HG03060 (cell line): ENCODE measurements around the gene PHC3.
A peak's percentile ranks its signal among the peaks of the same experiment; 100 is the strongest.

Experiments used
- ATAC-seq: cut with Tn5 transposase; IDR thresholded peaks from one replicate; pipeline ENCODE4 v1.9.1; 2021; ENCODE audit warnings: low read depth, moderate number of reproducible peaks; ENCODE audit not compliant: unreplicated experiment

The PHC3 gene

DNA sequence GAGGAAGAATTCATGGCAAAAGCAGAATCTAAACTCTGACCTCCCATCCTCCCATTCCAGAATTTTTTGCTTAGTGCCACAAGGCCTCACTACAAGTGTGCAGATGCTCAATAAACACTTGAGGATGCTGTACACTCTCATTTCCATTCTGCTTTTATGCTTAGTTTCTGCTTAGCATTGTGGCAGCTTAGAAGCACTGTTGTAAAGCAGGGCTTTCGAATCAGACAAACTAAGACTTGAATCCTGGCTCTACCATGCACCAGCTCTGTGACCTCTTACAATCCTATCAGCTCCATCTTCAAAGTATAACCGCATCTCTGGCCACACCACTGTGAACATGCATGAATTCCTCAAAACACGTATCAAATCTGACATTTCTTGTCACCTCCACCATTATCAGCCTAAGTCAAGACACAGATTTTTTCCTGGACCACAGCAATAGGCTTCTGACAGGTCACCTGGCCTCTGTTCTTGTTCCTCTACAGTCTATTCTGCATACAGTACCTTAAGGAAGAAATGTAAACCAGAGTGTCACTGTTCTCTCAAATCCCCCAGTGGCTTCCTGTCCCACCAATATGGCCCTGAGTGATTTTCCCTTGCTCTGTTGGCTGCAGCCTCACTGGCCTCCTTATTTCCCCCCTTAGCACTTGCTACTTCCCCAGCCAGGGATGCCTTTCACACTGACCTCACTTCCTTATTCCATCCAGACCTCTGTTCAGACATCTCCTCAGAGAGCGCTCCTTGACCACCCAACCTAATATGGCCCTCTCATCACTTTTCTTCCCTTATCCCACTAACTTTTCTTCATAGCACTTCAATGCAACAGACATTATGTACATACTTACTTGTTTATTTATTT, 8.1 kb upstream of the PHC3 start:
- ATAC-seq = no peak

GRCh38 chr3:170180079-170180907, 1.2 kb downstream of the PHC3 start:
- peak; percentile 12 for ATAC-seq

DNA sequence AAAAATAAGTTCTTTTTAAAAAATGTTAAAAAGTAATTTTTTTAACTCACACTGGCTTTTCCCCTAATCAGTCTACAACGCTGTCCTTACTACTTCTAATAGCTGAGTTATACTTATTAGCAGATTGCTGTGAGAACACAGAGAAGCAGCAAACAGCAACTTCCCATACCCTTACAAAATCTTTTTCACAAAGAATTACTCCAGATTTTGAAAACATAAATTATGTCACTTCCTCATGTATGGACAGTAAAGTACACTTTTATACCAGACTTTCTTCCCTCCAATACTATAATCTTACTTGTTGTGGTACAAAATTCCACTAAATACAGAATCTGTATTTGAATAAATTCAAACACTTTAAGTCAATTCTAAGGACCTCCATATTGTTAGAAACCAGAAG, 2.1 kb downstream of the PHC3 start:
- no peak for ATAC-seq

DNA sequence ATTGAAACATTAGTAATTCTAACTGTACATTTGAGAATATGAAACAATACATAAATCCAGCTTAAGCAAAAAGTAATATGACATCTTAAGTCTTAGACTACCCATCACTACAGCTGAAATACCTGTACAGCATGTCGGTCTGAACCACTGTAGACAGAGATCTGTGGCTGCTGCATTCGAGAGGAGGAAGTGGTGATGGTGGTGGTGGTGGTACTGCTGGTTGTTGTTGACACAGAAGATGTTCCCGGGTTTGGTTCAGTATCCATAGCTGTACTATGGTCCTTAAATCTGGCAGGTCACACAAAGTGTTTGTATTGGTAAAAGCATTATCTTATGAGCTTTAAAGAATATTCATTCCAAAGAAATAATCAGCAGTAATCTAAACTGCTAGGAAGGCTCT, 2.9 kb downstream of the PHC3 start:
- no peak for ATAC-seq

- ATAC-seq = no peak
Observed at GRCh38 chr3:170171563-170171962, 10.0 kb downstream of the PHC3 start.

DNA sequence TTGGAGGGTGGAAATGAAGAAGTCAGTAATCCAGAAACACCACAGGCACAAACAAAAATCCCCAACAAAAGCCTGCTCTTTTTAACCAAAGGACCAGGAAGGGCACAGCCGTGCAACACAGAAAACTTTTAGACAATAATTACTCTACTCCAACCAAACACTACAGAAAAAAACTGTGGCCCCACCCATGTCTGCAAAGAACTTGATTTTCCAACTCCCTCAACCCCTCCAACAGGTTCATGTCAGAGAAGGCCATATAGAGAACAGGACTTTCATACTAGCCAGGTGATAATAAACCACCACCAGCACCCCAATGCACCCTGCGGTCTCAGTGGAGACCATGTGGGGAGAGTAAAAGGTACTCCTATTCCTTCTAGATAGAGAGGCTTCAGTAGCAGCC, 16.8 kb downstream of the PHC3 start:
- no peak for ATAC-seq

DNA sequence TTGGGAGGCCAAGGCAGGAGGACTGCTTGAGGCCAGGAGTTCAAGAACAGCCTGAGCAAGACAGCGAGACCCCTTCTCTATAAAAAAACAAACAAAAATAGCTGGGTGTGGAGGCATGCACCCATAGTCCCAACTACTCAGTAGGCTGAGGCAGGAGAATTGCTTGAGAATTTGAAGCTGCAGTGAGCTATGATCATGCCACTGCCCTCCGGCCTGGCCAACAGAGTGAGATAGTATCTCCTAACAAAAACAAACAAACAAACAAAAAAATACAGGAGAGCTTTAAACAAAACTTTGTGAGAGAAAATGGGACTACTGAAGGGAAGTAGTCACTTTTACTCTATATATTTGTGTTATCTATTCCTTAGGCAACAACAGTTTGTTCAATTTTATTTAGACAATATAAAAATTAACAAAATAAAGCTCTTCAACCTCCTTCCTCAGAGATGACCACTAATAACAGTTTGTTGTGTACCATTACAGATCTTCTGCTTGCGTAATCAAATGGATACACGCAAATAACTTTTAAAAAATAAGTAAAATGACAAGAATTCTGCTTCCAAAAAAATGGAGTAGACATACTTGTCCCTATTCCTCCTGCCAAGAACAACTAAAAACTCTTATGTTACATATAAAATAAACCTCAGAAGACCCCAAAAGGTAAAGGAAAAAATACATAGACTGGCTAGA, 17.4 kb downstream of the PHC3 start:
- ATAC-seq = no peak

- ATAC-seq = no peak
Observed at GRCh38 chr3:170162630-170163029, 18.9 kb downstream of the PHC3 start.

- ATAC-seq = no peak
Observed at GRCh38 chr3:170162052-170162451, 19.5 kb downstream of the PHC3 start.

DNA sequence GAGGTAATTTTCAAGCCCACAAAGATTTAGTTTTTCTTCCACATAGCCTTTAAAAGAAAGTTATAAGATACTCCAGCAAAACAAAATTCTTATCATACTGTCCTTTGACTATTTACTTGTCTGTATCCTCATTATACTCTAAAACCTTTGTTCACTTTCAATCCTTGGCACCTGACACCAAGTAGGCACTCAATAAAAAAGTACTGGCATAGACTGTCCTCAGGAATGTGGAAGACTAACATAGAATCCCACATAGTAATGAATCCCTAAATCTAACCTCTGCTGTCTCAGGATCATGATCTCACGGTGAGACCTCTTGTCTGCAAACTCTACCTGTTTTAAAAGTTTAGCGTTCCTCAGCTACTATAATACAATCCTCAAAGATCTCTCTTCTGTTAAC, 21.6 kb downstream of the PHC3 start:
- no peak for ATAC-seq

GRCh38 chr3:170159459-170159858, 22.1 kb downstream of the PHC3 start:
- no peak for ATAC-seq

DNA sequence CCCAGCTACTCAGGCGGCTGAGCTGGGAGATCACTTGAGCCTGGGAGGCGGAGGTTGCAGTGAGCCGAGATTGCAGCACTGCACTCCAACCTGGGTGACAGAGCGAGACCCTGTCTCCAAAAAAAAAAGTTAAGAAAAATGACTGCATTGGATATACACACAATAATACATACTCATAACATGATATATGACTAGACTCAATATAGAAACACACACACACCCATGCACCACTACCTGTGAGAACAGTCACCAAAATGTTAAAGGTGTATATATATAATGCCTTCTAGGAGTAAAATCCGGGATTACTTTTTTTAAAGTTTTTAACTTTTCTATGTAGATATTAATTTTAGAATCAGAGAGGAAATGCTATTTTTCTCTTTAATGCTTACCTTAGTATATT, 25.9 kb downstream of the PHC3 start:
- ATAC-seq = no peak

DNA sequence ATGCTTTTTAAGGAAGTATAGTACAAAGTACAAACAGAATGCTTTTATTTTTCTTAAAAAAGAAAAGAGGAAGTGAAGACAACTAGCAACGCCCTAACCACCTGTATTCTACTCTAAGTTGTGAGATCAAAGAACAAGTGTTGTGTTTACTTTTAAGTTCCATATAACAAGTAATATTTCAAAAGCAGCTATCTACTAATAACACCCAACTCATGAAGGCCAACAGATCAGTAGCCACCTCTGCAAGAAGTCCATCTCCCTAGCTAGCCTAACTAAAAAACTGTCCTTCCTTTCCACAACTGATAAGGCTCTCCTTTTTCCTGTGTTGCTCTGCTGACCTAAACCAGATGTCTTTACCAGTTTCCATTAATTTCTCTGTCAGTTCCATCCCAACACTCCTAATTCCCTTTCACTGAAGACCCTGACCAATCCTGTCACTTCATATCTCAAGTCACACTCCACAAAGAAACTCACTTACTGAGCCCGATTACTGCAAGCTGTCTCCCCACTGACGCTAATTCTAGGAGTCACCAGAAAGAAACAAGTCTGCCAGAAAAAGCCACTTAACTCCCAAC, 26.9 kb downstream of the PHC3 start:
- ATAC-seq = peak; percentile 91

DNA sequence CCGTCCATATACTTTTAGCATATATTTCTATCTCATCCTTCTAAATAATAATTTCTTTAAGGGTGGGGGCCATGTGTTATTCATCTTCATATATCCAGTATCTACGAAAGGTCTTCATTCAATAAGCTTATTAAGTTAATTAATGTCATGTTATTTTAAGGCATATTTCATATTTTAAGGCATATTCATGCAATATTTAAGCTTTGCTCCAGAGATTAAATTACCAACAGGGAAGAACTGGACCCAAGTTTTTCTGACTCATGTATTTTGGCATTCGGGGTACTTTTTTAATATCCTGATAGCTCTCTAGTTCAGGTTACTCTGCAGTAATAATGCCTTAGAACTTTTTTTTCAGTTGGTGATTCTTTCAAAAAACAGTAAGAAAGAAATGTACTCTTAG, 27.4 kb downstream of the PHC3 start:
- no peak for ATAC-seq

- ATAC-seq = no peak
Observed at GRCh38 chr3:170151536-170151935, 30.0 kb downstream of the PHC3 start.

DNA sequence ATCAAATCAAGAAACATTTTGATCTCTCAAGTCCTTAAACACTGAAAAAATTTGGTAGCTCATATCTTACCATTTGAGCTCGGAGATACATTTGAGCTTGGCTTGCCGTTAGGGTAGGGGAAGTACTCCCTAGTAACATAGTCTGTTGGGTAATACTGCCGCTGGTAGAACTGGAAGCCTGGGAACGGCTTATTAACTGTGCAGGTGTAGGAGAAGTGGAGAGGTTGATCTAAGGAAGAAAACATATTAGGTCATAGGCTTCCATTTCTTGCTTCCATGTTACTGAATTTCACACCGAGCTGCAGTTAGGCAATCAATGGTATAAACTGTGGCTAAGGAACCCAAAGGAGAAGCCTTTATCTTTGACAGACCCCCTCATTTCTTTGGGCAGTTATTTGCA, 32.5 kb downstream of the PHC3 start:
- no peak for ATAC-seq

DNA sequence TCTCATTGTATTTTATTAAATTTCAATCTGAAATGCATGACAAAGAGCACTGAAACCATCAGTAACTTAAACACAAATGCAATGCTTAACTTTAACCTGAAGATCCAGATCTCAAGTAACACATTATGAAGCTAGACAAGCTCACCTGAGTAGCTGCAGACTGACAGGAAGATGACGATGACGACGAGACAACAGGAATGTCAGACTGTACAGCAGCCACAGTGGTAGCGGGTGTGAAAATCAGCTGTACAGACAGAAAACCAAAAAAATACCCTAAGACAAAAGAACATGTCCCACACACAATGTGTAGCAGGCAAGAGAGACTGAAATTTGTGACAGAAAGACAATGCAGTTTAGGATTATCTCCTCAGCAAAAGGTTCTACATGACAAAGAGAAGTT, 36.3 kb downstream of the PHC3 start:
- no peak for ATAC-seq

- peak; percentile 99 for ATAC-seq
Observed at GRCh38 chr3:170144437-170144843, 37.1 kb downstream of the PHC3 start.

GRCh38 chr3:170142373-170142772, 39.2 kb downstream of the PHC3 start:
- no peak for ATAC-seq

DNA sequence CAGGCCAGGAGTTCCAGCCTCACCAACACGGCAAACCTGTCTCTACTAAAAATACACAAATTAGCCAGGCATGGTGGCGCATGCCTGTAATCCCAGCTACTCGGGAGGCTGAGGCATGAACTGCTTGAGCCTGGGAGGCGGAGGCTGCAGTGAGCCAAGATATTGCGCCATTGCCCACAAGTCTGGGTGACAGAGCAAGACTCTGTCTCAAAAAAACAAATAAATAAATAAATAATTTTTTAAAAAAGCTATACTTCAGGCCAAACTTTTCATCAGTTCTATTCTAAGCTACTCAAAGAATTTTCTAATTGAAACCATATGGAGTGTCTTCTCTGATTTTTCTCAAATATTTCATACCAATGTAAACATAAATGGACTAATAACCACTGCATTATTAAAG, 43.5 kb downstream of the PHC3 start:
- no peak for ATAC-seq

DNA sequence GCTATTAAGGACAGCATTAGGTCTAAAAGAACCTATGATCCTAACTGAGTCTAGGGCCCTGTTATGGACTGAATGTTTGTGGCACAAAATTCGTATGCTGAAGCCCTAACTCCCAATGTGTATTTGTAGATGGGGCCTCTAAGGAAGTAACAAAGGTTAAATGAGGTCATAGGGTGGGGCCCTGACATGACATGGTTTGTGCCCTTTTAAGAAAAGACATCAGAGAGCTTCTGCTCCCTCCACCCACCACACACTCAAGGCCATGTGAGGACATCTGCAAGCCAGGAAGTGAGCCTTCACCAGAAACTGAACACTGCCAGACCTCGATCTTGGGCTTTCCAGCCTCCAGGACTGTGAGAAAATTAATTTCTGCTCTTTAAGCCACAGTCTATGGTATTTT, 49.2 kb downstream of the PHC3 start:
- ATAC-seq = no peak
